Stimulated activated CD4-positive, alpha-beta T cell treated with anti-CD3 and anti-CD28 coated beads, TNF-alpha, amount 100 ng/mL, for 4 hours (primary cell): ENCODE measurements around the gene RGCC.
"Not testable (repeated sequence)": the region's sequence is repeated elsewhere in the genome, so short reads cannot be mapped to it uniquely, and the experiment has no call there.

Experiments
- DNase-seq, 3 experiments: peaks; one replicate each; pipeline ENCODE4 v3.0.0-alpha.2; 2020; ENCODE audit warnings: low read depth in 3 of 3

The RGCC gene

DNA sequence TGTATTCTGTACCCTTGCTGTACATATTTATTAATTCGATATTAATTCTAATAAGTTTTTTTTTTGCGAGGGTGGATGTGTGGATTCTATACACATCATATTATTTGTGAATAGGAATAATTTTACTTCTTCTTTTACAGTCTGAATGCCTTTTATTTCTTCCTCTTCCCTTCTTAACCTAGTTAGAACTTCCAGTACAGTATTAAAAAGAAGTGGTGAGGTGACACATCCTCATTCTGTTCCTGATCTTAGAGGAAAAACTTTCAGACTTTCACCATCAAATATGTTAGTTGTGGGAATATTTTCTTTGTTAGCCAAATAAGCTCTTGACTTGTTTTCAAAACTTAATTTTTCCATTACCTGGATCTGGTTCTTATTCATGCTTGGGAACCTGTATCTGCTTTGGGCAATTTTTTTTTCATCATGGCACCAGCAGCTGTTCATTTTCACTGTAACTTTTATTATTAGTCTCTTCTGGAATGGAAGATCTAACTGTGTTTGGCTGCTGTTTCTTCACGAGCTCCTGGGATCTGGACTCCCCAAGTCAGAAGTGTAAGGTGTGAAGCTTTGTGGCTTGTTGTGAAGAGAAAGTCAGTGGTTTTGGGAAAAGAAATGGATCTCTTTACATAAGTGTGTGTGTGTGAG, 33.1 kb downstream of the RGCC start:
- DNase-seq: no peak

DNA sequence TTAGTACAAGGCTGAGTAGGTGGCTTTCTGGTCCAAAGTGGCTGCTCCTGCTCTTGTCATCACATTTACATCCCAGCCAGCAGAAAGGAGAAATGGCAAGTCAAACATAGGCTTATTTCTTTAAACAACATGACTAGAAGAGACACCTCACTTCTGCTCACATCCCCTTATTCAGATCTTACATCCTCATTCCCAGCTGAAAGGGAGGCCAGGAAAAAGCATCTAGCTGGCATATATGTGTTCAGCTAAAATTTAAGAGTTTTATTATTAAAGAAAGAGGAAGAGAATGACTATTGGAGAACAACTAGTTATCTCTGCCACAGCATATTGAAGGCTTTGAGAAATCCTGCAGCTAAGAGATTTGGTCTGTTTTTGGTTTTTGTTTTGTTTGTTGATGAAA, 34.1 kb downstream of the RGCC start:
- DNase-seq: no peak

DNA sequence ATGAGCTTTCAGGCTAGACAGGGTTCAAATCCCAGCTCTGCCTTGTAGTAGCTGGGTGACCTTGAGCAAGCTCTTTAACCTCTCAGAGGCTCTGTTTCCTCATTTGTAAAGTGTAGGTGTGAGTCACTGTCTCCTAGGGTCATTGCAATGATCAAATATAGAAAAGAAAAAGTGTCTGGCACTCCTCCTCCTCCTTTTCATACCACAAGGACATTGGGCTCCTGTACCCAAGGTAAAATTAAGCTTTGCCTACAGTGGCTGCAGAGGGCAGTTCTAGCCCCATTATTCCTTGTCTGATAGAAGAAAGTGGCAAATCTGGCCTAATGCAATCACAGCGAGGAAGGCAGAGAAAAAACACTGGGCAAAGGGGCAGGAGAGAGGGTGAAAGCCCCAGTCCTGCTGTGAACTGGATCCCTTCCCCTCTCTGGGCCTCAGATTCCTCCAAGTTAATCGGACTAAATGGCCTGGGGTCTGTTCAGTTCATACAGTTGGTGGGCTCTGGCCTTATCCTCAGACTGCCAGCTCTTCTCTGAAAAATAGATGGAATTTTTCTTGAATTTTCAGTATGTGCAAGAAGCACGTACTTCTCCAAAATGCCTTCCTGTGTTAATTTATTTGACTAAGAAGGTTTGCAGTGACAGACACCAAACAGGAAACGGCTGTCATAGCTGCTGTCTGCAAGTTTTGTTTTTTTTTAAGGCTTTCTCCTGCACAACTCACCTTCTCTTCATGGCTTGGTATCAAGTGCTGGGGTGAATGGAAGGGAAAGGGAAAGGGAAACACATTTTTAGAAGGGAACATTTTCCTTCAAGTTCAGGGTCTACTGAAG, 35.3 kb downstream of the RGCC start:
- no peak for DNase-seq

GRCh38 chr13:41494202-41494601, 36.9 kb downstream of the RGCC start:
- no peak for DNase-seq

DNA sequence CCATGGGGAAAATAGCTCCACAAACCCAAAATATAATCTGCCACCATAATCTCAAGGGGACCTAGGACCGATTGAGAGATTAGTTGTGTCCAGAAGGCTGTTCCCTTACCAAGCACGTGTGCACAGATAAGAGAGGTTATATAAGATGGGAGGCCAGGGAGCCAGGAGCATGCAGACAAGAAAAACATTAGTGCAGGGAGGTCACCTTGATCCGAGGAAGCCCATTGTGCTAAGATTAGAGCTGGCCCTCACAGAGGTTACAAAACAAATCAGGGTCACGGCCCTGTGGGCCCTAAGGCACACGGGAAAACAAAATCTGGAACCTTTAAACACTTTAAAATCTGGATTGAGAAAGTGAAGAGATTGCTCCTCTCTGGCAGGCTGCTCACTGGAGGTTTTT, 37.7 kb downstream of the RGCC start:
- DNase-seq: no peak

DNA sequence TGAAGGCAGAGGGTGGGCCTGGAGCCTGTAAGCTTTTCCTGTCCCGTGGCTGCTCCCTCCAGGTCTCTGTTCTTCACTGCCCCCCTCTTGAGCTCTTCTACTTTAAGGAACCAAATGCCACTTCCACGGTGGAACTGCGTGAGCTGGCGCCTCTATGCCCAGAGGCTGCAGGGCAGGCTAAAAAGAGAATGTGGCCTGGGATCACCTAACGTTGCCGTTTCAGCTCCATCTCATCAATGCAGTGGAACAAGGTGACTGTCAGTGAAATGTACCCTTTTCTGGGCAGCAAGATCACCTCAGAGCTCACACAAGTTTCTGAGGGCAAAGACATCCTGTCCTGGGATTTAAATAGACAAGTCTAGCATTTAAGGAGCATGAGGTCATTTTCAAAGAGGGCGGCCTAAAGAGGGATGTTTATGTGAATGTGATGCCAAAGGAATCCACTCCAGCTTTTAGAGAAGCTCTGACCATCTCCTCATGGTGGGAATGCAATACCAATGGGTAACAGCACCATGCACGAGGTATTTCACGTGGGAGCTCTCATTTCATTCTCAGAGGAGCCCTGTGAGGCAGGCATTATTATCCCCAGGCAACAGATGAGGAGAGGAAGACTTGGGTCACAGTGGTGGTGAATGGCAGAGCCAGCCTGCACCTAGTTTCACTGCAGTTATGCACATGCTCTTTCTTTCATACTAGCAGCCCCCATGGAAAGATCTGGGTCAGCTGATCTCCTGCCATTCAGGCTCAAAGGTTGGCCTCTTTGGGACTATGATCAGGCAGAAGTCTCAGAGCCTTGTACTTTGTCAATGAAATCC, 39.3 kb downstream of the RGCC start:
- no peak for DNase-seq

GRCh38 chr13:41497436-41497835, 40.1 kb downstream of the RGCC start:
- DNase-seq: no peak

- DNase-seq: no peak
These were observed 42.1 kb downstream of the RGCC start for GRCh38 chr13:41499452-41499851.

DNA sequence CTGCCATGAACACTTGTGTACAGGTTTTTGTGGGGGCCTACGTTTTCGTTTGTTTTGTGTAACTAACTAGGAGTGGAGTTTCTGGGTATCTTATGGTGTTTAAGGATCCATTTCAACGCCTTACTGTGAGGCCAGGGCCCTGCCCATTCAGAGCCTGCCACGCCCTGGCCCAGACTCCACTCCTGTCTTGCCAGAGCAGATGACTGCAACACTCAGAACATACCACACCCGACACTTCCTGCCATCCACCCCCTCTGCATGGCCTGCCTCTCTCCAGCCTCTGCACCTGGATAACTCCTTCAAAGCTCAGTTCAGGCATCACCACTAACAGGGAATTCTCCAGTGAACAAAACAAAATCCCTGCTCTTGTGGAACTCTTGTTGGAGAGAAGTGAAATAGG, 43.2 kb downstream of the RGCC start:
- DNase-seq: no peak

DNA sequence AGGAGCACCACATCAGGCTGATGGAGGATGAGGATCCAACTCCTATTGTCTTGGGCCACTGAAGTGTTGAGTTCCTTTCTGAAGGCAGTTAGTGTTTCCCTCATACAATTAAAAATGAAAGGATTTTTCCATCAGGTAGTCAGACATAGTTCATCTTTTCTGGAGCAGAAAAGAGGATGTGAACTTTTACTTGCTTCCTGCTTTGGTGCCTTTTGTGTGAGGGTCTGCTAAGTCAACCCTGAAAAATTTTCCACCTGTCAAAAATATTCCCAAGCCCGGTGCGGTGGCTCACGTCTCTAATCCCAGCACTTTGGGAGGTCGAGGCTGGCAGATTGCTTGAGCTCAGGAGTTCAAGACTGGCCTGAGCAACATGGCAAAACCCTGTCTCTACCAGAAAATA, 43.9 kb downstream of the RGCC start:
- no peak for DNase-seq

- DNase-seq: no peak
These were observed 44.7 kb downstream of the RGCC start for GRCh38 chr13:41502031-41502430.

DNA sequence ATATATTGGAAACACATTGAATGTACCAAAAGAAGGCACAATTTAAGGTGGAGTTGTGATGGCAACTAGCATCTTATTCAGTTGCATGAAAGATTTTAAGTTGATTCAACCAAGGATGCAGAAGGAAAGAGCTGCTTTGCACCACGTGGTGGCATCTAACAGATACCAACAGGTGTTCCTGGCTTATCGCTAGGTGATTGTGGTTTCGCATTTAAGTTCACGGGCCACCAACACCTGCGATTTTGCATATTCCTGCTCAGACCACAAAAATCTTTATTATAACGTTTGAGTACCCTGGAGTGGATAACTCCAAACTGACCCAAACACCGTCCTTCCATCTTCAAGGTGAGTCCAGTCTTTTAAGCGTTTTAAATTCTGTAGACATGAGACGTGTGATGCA, 45.3 kb downstream of the RGCC start:
- no peak for DNase-seq

DNA sequence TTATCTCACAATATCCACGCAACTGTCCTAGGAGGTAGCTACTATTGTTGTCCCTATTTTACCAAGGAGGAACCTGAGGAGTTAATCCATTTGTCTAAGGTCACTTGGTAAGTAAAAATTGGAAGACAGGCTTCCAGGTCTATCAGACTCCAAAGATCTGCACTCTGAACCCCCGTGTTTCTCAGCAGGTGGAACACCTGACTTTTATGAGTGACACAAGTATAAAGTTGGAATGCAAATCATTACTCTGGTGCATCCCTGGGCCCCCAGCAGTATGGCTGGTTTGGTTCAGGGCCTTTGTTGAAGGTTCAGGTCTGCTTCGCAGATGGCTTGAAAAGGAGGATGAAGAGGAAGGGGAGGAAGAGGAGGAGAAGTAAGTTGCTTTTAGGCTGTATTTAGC, 46.0 kb downstream of the RGCC start:
- no peak for DNase-seq

DNA sequence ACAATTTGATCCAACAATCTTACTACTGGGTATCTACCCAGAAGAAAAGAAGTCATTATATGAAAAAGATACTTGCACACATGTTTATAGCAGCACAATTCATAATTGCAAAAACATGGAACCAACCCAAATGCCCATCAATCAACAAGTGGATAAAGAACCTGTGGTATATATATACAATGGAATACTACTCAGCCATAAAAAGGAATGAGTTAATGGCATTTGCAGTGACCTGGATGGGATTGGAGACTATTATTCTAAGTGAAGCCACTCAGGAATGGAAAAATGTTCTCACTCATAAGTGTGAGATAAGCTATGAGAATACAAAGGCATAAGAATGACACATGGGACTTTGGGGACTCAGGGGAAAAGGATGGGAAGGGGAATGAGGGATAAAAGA, 47.3 kb downstream of the RGCC start:
- not testable (repeated sequence) for DNase-seq

DNA sequence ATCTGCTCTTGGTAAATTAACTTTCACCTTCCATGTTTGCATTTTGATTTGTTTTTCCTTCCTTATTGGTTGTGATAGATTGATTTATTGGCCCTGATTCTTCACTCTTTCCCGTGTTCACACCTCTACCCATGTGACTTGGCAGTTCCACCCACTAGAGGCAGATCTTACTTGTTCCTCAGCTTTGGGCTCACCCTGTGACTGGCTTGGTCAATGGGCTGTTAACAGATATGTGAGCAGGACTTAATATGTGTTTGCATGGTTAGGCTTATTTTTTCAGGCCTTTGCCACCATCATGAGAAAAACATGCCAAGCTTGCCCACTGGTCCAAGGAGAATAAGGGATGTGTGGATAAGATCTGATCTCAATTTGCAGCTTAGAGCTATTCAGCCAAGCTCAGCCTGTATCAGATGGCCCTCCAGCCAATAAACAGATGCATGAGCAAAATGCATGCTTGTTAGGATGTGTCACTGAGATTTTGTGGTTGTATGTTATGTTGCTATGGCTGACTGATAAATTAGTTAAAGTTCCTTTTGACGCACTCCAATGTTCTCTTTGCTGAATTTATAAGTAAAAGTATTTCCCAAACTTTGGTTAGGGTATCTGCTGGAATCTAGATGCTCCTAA, 48.0 kb downstream of the RGCC start:
- no peak for DNase-seq

GRCh38 chr13:41506312-41506711, 49.0 kb downstream of the RGCC start:
- DNase-seq: no peak

GRCh38 chr13:41509971-41510370, 52.6 kb downstream of the RGCC start:
- DNase-seq: no peak

DNA sequence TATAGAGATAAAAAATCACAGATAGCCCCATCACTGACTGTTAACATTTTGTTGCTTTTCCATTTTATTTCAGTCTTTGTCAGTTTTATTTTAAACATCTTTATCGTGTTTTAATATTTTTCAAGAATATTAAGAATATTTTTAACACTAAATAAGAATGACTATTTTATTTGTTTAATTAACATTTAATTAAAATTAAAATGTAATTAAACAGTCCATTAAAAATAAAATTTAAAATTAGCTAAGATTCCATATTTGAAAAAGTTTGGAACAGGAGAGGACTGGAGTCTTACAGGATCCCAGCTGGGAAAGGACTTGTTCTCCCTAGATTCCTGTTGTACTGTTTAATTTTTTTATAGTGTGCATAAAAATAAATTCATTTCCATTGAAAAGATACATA, 54.5 kb downstream of the RGCC start:
- DNase-seq: no peak

DNA sequence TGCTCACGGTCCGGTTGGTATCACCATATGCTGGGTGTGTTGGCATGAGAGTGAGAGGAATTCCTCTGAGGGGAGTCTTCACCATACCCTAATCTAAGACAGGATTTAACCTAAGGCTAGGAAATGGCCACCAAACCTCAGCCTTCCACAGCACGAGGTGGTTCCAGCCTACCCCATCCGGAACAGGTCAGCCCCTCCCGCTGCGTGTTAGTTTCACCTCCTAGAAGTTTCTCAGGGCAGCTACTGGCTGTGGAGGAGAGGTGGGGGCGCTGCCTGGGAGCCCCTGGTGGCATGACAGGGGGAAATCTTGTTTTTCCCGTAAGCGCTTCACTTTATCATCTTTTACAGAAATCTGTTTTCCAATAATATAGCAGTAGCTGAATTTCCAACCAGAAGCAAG, 55.1 kb downstream of the RGCC start:
- DNase-seq: no peak

GRCh38 chr13:41513600-41513999, 56.2 kb downstream of the RGCC start:
- DNase-seq: no peak

DNA sequence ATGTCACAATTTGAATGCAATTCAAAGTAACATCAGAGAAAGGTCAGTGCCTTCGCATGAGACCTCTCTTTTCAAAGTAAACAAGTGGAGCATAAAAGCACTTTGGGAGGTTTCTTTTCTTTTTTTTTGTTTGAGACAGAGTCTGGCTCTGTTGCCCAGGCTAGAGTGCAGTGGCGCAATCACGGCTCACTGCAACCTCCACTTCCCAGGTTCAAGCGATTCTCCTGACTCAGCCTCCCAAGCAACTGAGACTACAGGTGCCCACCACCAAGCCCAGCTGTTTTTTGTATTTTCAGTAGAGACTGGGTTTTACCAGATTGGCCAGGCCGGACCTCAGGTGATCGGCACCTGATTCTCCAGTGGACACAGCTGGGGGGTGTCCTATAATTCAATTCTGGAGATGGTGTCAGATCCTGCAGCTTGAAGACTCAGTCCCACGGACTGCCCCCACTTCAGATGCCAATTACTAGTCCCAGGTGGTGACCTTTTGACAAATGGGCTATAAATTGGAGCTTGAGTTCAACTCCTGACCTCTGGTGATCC, 57.6 kb downstream of the RGCC start:
- no peak for DNase-seq
